Glomerular endothelial cell (primary cell): Measurements from ENCODE around the gene ZMYM2. TPM values are rescaled to one million over a fixed set of nuclear protein-coding genes. Genes with fewer than 3 reads are reported as not detected.

Source experiments
- DNase-seq: peaks from one replicate; pipeline ENCODE4 v3.0.0-alpha.2; 2011; ENCODE audit warnings: low read depth, low spot score; ENCODE audit errors: extremely low read depth
- total RNA-seq: library from RNA; depleted of rRNA; stranded (reverse); fragments of >200 nt; gene quantifications from 2 replicates; pipeline ENCODE4 v1.2.3, GENCODE V29; 2015

ZMYM2 gene
- total RNA-seq, 1 donor from 2014 or later, result 54.0 TPM

DNA sequence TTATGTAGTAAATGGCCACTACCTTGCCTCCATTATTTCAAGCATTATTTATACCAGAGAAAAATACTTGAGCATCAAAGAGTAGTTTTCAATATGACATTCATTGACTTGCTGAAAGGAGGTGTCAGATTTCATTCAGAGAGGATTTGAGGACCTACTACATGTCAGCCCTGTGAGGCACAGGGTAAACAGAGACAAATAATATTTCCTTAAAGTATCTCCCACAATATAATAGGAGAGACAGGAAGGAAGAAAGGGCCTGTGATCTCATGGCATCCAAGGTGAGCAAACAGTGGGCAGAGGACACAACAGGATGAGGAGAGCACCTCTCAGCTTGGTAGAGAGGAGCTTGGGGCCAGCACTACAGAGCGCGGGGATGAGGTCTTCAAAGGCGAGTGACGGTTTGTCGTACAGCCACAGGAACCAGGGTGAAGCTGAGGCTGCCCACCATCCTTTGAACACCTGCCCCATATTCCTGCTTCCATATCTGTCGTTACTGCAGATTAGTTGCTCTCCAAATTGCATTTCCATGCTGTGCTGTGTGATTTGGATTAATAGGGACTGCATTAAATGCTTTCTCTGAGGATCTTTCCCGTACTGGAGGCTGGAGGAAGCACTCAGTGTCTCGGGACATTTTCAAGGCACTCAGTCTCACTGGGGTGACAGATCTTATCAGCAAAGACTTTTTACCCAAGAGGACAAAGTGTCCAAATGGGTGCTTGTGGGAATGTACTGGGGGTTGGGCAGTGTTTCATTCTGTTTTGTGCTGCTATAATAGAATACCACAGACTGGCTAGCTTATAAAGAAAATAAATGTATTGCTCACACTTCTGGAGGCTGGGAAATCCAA lies 143.2 kb downstream of the ZMYM2 start:
- DNase-seq, result no peak

DNA sequence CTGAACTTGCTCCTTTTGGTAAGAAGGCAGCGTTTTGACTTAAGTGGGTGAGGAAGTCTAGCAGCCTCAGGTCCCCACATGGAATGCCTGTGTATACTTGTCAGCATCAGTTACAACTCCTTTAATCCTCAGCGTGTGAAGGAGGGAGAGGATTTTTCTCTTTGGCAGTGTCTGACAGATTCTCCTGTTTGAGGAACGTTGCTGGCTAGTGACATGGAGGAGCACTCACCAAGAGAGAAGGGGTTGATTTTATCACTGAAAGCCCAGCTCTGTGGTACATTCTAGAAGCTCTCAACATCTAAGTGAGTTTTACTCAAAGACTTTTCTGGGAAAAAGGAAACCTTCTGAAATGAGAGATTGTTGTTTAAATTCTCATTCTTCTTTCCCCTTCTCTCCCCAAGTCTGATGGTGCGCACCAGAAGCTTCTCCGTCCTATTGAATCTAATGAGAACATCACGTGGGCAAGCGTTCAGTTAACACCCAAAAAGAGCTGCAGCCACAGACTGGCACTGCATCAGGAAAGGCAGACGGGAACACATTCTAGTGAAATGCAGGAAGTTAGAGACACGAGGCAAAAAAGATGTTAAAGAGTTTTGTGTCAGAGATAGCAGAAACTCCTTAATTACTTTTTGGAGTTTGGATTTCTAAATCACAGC lies 144.1 kb downstream of the ZMYM2 start:
- no peak for DNase-seq

DNA sequence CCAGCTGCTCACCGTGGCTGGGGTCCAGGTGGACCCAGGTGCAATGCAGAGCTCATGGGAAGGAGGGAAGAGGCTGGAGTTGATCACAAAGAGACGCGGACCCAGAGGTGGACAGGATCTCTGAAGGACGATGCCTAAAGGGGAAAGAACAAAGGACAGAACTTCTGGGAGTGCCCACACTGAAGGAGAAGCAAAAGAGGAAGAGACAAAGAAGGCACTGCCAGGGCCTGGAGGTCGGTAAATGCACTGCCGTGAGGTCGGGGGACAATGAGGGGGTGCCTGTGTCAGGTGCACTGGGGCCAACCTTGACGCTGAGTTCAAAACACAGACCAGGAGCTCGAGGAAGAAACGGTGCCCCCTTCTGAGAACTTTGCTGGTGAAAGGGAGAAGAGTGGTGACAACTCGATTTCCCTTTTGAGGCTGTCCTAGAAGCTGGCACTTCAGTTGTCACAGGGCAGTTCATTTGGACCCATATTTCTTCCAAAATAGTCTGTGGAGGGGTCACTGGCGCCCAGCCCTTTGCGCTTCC lies 146.7 kb downstream of the ZMYM2 start:
- DNase-seq, result no peak

DNA sequence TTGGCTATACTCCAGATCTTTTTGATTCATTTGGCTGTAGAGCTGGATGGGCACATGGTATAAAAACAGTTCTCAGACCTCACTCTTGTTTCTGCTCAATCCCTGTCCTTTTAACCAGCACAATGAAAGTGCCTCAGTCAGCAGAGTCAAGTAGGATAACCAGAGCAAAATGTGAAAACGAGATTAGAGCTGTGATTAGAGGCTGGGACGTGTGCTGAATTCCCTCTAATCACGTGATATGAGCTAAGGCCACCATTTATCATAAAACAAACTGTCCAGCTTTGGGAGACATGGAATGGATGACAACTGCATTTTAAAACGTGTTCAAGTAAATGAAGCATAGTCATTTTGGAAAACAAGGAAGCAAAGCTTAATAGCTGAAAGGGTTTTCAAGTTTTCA lies 148.2 kb downstream of the ZMYM2 start:
- DNase-seq, result no peak

- DNase-seq, result no peak
Observed at GRCh38 chr13:20109037-20109436, 150.5 kb downstream of the ZMYM2 start.

GRCh38 chr13:20114066-20114610 lies 155.6 kb downstream of the ZMYM2 start:
- DNase-seq, result no peak

DNA sequence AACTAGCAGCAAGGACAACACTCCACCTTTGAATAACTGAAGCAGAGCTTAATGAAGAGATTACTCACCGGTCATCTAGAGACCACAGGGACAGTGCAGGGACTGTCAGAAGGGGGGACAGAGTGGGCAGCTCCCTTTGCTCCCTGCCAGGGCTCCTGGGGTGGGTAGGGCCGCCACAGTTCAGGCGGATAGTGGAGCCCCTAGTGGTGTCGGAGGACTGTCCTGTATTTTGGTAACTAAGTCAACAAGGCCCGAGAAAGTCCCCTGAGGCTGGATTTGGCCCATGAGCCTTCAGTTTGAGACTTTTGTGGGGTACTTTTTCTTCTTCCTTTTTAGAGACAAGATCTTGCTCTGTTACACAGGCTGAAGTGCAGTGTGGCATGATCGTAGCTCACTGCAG lies 157.7 kb downstream of the ZMYM2 start:
- no peak for DNase-seq

GRCh38 chr13:20118268-20119140 lies 160.0 kb downstream of the ZMYM2 start:
- DNase-seq, result no peak

- DNase-seq, result no peak
Observed at GRCh38 chr13:20119960-20120359, 161.4 kb downstream of the ZMYM2 start.

DNA sequence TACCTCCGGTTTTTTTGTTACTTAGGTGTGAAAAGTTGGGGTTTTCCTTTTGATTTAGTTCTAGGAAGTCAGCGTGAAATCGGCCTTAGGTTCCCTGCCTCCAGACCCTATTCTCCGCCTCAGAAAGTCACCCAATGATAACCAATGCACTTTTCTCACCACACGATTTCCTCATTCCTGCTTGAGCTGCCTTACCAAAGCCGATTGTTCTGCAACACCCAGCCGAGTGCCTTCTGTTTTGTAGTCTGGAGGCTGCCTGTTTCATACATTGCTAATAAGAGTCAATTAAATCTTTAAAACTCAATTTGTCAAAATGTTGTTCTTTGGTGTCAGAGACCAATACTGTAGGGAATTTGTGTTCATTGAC lies 162.6 kb downstream of the ZMYM2 start:
- no peak for DNase-seq

GRCh38 chr13:20124303-20124702 lies 165.8 kb downstream of the ZMYM2 start:
- DNase-seq, result no peak

DNA sequence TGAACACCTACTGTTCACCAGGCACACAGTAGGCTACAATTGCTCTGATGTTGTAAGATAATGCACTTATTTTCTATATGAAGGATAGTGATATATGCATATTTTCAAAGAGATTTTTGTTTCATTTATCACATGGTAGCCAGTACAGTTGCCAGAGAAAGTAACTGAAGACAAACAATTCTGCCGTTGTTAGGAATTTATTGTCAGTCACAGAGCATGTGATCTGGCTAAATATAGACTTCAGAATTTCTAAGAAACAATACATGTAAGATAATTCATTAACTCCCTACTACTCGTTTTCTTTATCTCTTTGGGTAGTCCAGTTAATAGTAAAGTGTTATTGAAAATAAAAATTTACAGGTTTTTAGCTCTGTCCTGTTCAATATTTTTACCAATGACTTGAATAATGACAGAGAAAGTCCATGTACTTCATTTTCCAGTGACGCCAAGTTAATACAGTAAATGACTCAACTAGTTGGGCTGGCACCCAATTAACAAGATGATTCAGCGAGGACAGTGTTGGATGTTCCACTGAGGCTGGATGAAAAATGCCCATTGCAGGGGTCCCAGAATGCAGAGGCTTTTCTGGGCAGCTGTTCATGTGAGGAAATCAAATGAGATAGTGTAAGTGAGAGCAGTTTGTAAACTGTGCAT lies 166.7 kb downstream of the ZMYM2 start:
- no peak for DNase-seq

DNA sequence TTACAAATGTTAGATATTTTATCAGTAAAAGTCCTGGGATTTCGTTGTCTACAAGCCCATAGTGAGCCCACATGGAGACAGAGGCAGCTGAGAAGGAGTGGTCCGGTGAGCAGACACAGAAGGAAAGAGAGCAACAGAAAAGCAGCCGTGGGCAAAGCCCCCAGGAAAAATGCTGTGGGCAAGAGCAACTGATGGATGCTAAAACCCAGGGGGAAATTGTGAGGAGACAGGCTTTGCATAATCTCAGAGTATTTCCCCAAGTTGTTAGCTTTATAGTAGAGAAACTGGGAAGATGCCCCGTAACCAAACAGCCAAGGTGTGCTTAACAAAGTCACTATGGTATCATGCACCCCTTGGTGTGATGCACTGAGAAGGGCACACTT lies 167.2 kb downstream of the ZMYM2 start:
- DNase-seq, result no peak

DNA sequence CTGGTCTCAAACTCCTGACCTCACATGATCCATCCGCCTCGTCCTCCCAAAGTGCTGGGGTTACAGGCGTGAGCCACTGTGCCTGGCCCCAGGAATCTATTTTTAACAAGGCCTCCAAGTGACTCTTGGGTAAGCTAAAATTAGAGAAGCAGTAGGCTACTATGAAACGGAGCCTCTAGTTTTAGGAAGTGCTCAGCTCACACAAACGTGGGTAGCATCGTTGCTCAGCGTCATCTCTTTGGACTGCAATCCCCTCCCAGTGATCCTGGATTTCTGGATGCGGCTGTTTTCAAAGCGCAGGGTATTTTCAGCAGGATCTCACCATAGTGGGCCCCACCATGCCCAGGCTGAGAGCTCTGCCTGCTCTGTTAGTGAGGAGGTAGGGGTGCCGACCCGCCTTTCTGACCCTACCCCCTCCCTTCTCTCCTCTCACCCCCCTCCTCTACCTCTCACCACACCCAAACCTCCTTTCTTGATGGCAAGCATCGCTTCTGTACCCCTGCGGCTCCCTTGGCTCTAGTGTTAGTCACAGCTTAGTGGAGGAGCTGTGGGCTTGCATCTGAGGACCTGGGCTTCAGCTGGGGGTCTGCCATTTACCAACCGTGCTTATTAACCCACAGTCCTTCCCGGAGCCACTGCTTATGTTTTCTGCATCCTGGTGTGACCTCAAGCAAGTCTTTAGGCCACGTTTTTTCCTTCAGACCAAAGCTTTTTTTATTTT lies 168.2 kb downstream of the ZMYM2 start:
- no peak for DNase-seq

- no peak for DNase-seq
Observed at GRCh38 chr13:20127262-20127561, 168.7 kb downstream of the ZMYM2 start.

GRCh38 chr13:20127562-20128458 lies 169.3 kb downstream of the ZMYM2 start:
- DNase-seq, result no peak

DNA sequence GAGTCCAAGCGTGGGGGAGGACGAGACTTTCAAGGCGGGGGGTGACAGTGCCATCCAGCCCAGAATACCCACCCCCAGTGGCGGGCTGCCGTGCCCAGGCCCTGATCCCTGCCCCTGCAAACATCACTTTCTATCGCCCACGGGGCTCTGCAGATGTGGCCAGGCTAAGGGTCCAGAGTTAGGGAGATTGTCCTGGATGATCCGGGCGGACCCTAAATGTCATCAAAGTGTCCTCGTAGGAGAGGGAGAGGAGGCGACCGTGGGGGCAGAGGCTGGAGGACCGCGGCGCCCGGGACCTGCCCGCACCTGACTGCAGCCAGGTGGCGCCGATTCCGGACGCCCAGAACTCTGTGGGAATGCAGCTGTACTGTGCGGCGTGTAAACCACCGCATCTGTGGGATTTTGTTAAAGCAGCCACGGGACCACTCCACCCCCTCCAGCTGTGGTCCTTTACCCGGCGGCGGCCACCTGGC lies 170.0 kb downstream of the ZMYM2 start:
- no peak for DNase-seq

- DNase-seq, result no peak
Observed at GRCh38 chr13:20129076-20129475, 170.5 kb downstream of the ZMYM2 start.

- no peak for DNase-seq
Observed at GRCh38 chr13:20130012-20130411, 171.5 kb downstream of the ZMYM2 start.
